T-helper 9 cell (primary cell): ENCODE measurements around the gene STX16.

Source experiments
- DNase-seq: peaks from one replicate; pipeline ENCODE4 v3.0.0-alpha.2; 2020

The STX16 gene

DNA sequence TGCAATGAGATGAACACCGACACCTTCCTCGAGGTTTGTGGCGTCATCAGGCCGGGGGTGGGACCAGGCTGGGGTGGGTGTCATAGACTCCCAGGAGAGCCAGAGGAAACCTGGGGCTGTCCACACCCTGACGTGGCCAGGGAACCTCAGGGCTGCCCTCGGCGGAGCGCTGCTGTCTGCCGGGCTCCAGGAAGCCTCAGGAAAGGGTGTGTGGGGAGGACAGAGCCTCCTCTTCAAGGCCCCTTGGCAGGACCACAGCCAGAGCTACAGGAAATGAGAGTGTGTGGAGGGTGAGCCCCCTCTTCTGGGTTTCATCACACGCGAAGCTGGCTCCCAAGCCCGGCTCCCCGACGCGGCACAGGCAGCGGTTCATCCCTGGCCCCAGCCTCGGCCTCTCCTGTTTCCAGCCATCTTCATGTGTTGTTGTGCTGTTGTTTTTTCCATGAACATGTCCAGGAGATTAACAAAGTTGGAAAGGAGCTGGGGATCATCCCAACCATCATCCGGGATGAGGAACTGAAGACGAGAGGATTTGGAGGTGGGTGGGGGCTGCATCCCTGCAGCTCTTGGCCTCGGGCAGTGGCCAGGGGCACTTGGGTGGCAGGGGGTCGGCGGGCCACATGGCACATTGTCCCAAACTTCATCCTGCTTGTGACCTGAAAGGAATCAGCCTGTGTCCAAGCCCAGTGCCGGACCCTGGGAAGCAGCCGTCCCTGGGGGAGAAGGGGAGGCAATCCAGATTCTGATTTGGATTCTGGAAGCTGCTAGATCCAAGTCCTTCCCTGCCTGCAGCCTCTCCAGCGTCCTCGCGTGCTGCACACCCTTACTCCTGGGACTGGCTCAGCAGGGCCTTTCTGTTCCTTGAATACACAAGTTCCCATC lies 47.9 kb downstream of the STX16 start:
- DNase-seq, result no peak

DNA sequence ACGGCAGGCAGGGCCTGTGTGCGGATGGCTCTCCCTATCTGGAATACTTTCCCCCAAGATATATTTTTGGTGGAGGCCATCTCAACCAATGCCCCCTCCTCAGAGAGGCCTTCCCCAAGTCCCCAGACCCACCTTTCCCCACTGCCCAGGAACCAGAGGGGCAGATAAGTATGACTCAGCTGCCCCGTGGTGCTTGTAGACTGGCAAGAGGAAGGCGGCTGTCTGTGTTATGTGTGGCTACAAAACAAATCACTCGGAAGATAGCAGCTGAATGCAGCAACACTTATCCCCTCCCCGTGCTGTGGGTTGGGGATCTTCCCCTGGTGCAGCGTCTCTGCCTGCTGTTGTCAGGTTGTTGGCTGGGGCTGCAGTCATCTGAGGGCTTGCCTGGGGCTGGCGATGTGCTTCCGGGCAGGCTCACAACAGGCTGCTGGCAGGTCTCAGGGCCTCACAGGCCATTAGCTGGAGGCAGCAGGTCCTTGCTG lies 48.6 kb downstream of the STX16 start:
- DNase-seq, result no peak

GRCh38 chr20:58700121-58700821 lies 49.2 kb downstream of the STX16 start:
- DNase-seq, result no peak

DNA sequence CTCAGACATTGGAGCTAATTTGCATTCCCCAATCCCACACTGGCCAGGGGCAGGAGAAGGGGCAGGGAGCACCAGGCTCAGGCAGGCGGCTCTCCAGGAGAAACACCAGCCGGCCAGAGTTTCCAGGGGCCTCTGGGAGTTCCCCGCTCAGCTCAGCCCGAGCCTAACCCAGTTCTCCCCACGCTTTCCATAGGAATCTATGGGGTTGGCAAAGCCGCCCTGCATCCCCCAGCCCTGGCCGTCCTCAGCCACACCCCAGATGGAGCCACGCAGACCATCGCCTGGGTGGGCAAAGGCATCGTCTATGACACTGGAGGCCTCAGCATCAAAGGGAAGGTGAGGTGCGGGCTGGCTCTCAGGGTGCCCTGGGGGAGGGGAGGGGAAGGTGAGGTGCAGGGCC lies 49.7 kb downstream of the STX16 start:
- no peak for DNase-seq

DNA sequence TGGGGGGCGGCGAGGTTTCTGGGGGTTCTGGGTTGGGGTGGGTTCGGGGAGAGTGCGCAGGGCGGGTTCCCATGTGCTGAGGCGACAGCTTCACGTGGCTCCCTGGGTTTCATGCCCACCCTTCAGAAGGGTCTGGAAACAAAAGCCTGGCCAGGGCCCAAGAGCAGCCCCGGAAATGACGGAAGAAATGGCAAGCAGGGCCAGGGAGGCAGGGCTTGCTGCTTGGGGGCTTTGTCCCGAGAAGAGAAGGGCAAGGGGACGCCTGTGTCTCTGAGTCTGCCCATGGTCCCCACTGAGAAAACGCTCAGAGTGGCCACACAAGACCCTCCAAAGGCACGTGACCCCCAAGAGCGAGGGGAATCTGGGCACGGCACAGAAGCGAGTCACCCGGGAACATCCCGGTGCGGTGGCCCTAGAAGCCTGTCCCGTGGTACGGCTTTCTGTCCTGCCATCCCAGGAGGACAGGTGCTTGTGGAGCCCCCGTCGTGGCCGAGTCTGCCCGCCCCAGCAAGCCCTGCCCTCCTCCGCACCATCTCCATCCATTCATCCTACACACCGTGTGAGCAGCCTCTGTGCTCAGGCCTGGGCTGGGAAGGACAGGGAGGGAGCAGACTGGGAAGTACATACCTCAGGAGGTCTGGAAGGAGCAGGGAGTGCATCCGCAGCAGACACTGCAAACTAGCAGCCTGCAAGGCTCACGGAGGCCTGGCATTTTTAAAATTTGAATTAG lies 50.5 kb downstream of the STX16 start:
- no peak for DNase-seq

DNA sequence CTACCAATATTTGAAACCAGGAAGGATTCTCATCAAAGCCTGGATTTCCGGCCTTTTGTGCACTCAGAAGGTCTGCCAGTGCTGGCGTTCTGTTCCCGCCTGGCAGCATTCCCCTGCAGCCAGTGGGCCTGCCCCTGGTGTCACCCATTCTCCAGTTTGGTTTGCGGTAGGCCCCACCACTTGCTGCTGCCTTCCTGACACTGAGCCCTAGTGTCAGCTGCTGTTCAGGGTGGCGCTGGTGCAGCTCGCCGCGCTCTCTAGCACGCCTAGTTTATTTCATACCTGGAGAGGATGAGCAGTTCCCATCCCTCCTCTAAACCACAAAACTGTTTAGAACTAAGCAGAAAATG lies 51.1 kb downstream of the STX16 start:
- no peak for DNase-seq

DNA sequence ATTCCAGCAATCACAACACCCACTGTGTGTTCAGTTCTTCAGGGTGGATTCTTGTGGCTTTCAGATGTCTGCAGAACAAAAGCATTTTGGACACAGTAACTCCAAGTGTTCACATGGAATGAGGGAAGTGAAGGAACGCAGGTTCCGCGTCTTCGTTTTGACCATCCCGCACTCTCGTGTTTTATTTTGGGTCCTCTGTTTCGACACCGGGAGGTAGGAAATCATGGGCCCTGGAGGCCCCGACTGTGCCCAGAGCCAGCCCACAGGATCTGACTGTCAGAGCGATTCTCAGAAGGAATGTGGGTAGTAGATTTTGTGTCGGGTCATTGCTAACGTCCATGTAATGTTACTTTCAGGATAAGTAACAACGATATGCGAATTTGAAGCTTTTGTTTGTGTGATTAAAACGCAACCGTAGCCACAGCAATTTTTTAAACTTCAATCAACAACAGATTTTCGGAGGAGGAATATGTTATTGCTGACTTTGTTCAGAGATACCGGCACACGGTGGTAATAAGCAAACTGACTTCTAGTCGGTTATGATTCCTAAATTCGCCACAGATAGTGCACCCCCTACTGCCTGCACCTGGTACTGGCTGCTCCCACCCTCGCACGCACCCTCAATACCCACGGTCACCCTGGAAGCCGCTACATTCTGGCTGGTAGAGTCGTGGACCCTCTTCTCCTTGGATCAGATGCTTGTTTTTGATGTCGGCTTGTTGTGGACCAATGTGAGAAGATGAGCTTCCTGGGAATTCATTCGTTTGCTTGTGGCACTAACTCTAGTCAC lies 52.0 kb downstream of the STX16 start:
- DNase-seq, result no peak

DNA sequence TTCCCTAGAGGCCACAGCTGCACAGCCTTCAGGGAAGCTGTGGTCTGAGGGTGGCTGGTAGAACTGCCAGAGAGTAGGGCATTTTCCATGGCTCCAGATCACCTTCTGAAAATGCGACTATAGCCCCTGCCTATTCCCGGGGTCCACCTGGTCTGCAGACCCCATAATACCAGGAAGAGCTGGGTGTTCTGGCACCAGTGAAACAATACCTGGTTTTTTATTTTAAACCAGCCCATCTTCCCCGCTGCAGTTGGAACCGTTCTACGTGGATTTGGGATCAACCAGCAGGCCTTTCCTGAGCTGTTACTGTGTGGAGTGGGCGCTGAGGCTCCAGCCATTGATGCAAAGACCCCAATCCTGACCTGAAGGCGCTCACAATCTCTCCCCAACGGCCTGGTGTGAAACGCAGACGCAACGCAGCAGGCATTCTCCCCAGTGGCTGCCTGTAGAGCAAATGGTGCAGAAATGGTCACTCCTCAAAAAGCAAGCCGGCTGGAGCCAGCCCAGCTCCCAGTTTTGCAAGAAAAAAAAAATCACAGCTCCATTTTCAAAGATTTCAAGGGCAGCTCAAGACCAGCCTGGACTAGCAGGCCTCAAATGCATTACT lies 52.8 kb downstream of the STX16 start:
- DNase-seq, result no peak

- no peak for DNase-seq
These were observed 54.3 kb downstream of the STX16 start for GRCh38 chr20:58705208-58705926.

DNA sequence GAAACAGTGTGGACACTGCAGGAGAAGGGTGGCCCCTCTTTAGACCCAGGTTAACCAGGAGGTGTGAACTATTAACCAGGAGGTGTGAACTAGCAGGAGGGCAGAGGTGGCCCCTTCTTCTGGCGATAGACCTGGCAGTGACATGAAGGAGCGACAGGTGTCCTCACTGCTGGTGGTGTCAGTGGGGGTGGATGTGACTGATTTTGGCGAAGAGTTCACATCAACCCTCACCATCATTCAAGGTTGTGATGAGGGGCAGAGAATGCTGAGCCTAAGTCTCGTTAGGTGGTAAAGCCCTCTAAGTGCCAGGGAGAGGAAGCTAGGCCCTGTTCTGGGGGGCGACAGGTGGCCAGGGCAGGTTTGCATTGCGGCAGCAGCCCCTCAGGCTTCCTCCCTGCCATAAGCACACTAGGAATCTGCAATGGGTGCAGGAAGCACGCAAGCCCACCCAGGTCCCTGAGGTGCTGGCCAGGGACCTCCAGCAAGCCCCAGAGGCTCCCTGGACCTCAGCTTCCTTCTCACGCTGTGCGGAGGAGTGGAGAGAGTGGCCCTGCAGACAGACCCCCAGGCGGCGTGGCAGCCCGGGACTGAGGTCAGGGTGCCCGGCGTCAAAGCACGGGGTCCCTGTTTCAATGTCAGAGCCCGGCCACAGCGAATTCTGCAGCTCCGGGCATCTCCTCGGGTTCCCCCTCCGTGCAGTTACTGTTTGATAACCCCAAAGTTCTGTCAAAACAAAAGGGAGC lies 55.2 kb downstream of the STX16 start:
- no peak for DNase-seq

DNA sequence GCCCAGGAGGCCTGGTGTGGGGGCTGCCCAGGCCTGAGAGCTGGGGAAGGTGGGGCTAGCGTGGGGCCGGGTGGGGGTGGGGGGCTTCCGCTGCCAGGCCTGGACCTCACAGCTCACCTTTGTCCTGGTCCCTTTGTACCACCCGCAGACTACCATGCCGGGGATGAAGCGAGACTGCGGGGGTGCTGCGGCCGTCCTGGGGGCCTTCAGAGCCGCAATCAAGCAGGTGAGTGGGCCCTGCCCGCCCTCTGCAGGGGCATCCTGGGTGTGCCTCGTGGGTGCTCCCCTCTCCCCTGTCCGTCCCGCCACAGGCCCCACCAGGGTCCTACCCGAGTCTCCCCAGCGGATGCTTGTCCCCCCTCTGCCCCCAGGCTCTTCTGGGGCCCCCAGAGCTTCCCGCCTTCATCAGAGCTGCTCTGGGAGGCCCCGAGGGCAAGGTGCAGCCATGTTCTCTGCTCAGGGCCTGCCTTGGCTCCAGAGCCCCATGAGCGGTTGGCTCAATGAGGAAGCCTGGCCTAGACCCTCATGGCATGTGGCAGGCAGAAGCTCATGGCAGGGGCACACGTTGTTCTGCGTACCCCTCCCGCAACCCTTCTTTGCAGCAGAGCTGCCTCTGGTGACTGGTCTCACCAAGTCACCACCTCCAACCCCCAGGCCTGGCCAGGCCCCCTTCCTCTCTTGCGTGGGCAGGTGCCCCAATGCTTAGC lies 56.0 kb downstream of the STX16 start:
- no peak for DNase-seq

DNA sequence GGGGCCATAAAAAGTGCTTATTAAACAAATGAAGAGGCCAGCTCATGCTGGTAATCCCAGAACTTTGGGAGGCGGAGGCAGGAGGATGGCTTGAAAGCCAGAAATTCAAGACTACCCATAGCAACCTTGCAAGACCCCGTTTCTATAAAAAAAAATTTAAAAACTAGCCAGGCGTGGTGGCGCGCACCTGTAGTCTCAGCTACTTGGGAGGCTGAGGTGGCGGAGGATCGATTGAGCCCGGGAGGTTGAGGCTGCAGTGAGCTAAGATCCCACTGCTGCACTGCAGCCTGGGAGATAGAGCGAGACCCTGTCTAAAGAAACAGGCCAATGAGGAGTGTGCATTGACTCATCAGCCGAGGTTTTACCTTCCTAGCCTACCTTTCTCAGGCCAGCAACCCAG lies 56.7 kb downstream of the STX16 start:
- DNase-seq, result no peak

DNA sequence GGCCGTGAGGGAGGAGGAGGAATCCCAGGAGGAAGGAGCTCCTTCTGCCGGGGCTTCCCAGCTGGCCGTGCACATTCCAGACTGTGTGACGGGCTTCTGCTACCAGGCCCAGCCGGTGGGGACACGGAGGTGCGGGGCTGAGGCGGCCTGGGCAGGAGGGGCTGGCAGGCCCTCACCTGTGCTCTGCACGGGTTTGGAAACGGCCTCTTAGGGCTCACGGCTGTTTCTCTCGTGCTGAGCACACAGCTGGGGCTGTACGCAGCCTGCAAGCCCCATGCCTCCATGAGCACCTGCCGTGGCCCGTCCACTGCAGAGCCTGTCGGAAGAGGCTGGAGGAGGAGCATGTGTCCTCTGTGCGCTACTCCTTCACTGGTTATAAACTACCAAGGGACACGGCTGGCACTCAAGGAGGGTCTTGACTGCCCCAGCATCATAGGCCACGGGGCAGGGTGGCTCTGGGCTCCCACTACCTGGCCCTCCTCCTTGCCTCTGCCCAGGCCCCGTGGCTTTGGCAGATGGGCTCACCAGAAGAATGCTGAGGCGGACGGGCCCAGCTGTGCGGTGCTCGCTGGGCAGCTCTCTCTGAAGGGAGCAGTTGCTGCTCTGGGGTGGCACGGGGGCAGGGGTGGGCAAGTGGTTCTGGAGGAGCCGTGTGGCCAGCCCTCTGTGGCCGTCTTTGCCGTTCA lies 57.3 kb downstream of the STX16 start:
- DNase-seq, result no peak

DNA sequence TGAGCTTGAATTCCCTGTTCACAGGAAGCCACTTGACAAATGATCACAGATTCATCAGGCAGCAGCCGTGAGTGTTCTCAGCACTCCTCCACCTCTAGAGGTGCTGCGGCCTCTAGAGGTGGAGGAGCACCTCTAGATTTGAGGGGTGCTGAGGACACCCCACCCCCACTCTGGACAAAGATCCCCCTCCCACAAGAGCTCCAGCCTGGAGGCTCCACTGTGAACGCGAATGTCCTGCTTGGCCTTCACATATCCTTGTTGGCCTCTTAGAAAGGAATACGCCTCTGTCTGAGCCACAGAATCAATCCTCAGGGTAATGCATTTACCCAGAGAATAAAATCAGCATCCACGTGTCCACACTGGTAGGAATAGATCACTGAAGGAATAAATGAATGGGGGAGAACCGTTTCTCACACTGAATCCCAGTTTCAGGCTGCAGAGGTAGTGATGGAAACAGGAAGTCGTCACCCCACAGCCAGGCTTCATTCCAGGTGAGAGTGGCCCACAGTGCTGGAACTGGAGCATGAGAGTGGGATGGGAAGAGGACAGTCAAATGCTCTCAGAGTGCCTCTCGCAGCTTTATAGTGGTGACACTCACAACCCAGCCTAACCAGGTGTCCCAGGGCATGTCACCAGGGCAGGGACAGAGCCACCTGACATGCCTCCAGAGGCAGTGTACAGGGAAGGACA lies 58.1 kb downstream of the STX16 start:
- no peak for DNase-seq

GRCh38 chr20:58709703-58710039 lies 58.6 kb downstream of the STX16 start:
- DNase-seq, result no peak

DNA sequence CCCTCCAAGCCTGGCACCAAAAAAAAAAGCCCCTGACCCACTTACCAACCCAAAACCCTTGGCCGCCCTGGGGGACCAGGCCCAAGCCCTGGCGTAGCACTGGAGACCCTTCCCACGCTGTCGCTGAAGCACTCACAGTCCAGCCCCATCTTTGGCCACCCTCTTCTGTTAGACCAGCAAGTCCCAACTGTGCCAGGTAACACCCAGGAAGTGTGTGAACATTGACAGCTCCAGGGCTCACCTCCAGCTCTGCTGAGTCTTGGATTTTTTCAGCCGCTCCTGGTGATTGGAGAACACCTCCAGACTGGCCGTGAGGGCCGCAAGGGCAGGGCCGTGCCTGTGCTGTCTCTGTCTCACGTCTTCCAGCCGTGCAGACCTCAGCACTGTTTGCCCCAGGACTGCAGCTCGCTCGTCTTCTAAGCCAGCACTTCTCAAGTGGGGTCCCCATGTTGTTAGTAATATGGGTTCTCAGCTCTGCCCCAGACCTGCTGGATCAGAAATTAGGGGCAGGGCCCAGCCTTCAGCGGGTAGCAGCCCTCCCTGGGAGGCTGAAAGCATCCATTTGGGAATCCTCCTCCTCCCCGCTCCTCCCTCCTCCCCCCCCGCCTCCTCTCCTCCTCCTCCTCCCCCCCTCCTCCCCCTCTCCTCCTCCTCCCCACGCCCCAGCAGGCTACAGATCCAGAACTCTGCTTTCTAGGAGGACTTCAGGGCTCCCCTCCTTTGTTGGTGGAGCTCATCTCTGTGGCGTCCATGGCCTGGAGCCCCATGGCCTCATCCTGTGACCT lies 59.6 kb downstream of the STX16 start:
- DNase-seq, result no peak

GRCh38 chr20:58711266-58712051 lies 60.4 kb downstream of the STX16 start:
- no peak for DNase-seq
